ENCODE data around the gene ANKRD23. TPM values are rescaled to one million over a fixed set of nuclear protein-coding genes. Genes with fewer than 3 reads are reported as not detected.

ANKRD23 gene
- polyA plus RNA-seq, 1 donor from 2014 or later: 12.1 TPM

GRCh38 chr2:96857667-96858372 lies 14.0 kb upstream of the ANKRD23 start, which contains the start of gene ANKRD39:
TSS of gene ANKRD39 (minus strand) at chr2:96858016. CDS start at chr2:96857987, 29 bp downstream.
- Histone ChIP-seq H3K27ac (ENCODE audit: low read length) (peak within 1 kb of the TSS; percentile 88), H3K27me3 (ENCODE audit: insufficient read depth, low read depth, low read length) (no peaks in the 10 kb centered on the region), H3K4me2 (ENCODE audit: low read length) (peak within 1 kb of the TSS; percentile 83), H2AFZ (ENCODE audit: low read depth, low read length) (peak within 1 kb of the TSS; percentile 83), H4K20me1 (ENCODE audit: insufficient read depth) (no peaks in the 10 kb centered on the region), H3K9me3 (ENCODE audit: low read length) (no peaks in the 10 kb centered on the region), H3K4me3 (ENCODE audit: low read length) (peak within 1 kb of the TSS; percentile 99), H3F3A (ENCODE audit: insufficient read depth, low read length, poor library complexity, severe bottlenecking) (peaks cover 3% of the 10 kb centered on the region), H3K9me2 (ENCODE audit: insufficient read depth, low read length) (no peaks in the 10 kb centered on the region), H3K79me2 (replicated peaks; ENCODE audit: insufficient read depth, low read length) (peaks cover 26% of the 10 kb centered on the region), H3K9ac (ENCODE audit: low read length) (peak within 1 kb of the TSS; percentile 94), H3K36me3 (ENCODE audit: insufficient read depth, low read length) (no peaks in the 10 kb centered on the region)
- TF ChIP-seq TAF1 (IDR thresholded peaks at IDR 0.05; ENCODE audit: low read depth): peak; percentile 82
- TF ChIP-seq EP300 (conservative IDR thresholded peaks at IDR 0.05; ENCODE audit: poor library complexity, severe bottlenecking): peak; percentile 42
- peak; percentile 74 for TF ChIP-seq MXI1 (conservative IDR thresholded peaks at IDR 0.05; ENCODE audit: poor library complexity, severe bottlenecking)
- peak; percentile 97 for TF ChIP-seq SMC3 (conservative IDR thresholded peaks at IDR 0.05; ENCODE audit: poor library complexity)
- no peak for TF ChIP-seq EZH2 (IDR thresholded peaks at IDR 0.05; ENCODE audit: borderline replicate concordance, insufficient read depth, low read length, poor library complexity, severe bottlenecking)
- TF ChIP-seq POLR2AphosphoS5 (IDR thresholded peaks at IDR 0.05): peak; percentile 89
- TF ChIP-seq CTCF (IDR thresholded peaks at IDR 0.05; ENCODE audit: poor library complexity, severe bottlenecking): peak; percentile 100
- peak; percentile 93 for TF ChIP-seq RAD21 (conservative IDR thresholded peaks at IDR 0.05)
- peak; percentile 21 for TF ChIP-seq REST (IDR thresholded peaks at IDR 0.05; ENCODE audit: borderline replicate concordance)

GRCh38 chr2:96856776-96857666 lies 13.2 kb upstream of the ANKRD23 start:
- TF ChIP-seq SMC3 (conservative IDR thresholded peaks at IDR 0.05; ENCODE audit: poor library complexity) (peak; percentile 35), CTCF (IDR thresholded peaks at IDR 0.05; ENCODE audit: poor library complexity, severe bottlenecking) (no peak), REST (IDR thresholded peaks at IDR 0.05; ENCODE audit: borderline replicate concordance) (peak; percentile 32), EP300 (conservative IDR thresholded peaks at IDR 0.05; ENCODE audit: poor library complexity, severe bottlenecking) (no peak), MXI1 (conservative IDR thresholded peaks at IDR 0.05; ENCODE audit: poor library complexity, severe bottlenecking) (no peak), EZH2 (IDR thresholded peaks at IDR 0.05; ENCODE audit: borderline replicate concordance, insufficient read depth, low read length, poor library complexity, severe bottlenecking) (no peak), RAD21 (conservative IDR thresholded peaks at IDR 0.05) (peak; percentile 7), TAF1 (IDR thresholded peaks at IDR 0.05; ENCODE audit: low read depth) (no peak), POLR2AphosphoS5 (IDR thresholded peaks at IDR 0.05) (peak; percentile 17)
- H3K9me3 ChIP-seq (ENCODE audit: low read length): no peaks in the 10 kb centered on the region
- H2AFZ ChIP-seq (ENCODE audit: low read depth, low read length): peak overlapping the region; percentile 83
- peaks cover 26% of the 10 kb centered on the region for H3K79me2 ChIP-seq (replicated peaks; ENCODE audit: insufficient read depth, low read length)
- H3K36me3 ChIP-seq (ENCODE audit: insufficient read depth, low read length): no peaks in the 10 kb centered on the region
- H3K27ac ChIP-seq (ENCODE audit: low read length): peak overlapping the region; percentile 88
- H3K4me2 ChIP-seq (ENCODE audit: low read length): peak overlapping the region; percentile 83
- peak overlapping the region; percentile 94 for H3K9ac ChIP-seq (ENCODE audit: low read length)
- H3F3A ChIP-seq (ENCODE audit: insufficient read depth, low read length, poor library complexity, severe bottlenecking): peaks cover 3% of the 10 kb centered on the region
- no peaks in the 10 kb centered on the region for H4K20me1 ChIP-seq (ENCODE audit: insufficient read depth)
- peak overlapping the region; percentile 99 for H3K4me3 ChIP-seq (ENCODE audit: low read length)
- H3K9me2 ChIP-seq (ENCODE audit: insufficient read depth, low read length): no peaks in the 10 kb centered on the region
- H3K27me3 ChIP-seq (ENCODE audit: insufficient read depth, low read depth, low read length): no peaks in the 10 kb centered on the region
